ENCODE measurements around the gene U2AF1L4.
"Not testable (repeated sequence)": the region's sequence is repeated elsewhere in the genome, so short reads cannot be mapped to it uniquely, and the experiment has no call there.

The U2AF1L4 gene

GRCh38 chr19:35780058-35780457 is 34.8 kb upstream of the U2AF1L4 start:
- no peak for DNase-seq

- no peak for DNase-seq
Measured at GRCh38 chr19:35779033-35779432, 33.8 kb upstream of the U2AF1L4 start.

GRCh38 chr19:35777961-35778360 is 32.7 kb upstream of the U2AF1L4 start:
- DNase-seq: no peak

GRCh38 chr19:35777086-35777841 is 32.0 kb upstream of the U2AF1L4 start:
- no peak for DNase-seq

GRCh38 chr19:35776102-35776788 is 31.0 kb upstream of the U2AF1L4 start:
- DNase-seq: no peak

GRCh38 chr19:35775298-35776101 is 30.3 kb upstream of the U2AF1L4 start, which contains the start of gene ARHGAP33:
Gene ARHGAP33, plus strand, starts transcription at chr19:35775564. Its CDS starts 95 bp downstream, at chr19:35775659.
- DNase-seq: peak; percentile 99 to 100

GRCh38 chr19:35775046-35775297 is 29.8 kb upstream of the U2AF1L4 start:
- DNase-seq: no peak

- DNase-seq: no peak
Measured at GRCh38 chr19:35774274-35775045, 29.2 kb upstream of the U2AF1L4 start.

GRCh38 chr19:35773020-35773806 is 28.0 kb upstream of the U2AF1L4 start:
- DNase-seq: no peak

- DNase-seq: not testable (repeated sequence)
Measured at GRCh38 chr19:35772362-35772761, 27.1 kb upstream of the U2AF1L4 start.

- no peak for DNase-seq
Measured at GRCh38 chr19:35768082-35768421, 22.8 kb upstream of the U2AF1L4 start.

- DNase-seq: no peak
Measured at GRCh38 chr19:35767288-35768081, 22.3 kb upstream of the U2AF1L4 start.

GRCh38 chr19:35766571-35767104 is 21.4 kb upstream of the U2AF1L4 start:
- DNase-seq: no peak

GRCh38 chr19:35764432-35765315 is 19.5 kb upstream of the U2AF1L4 start:
- no peak for DNase-seq

- DNase-seq: no peak
Measured at GRCh38 chr19:35760711-35761349, 15.6 kb upstream of the U2AF1L4 start.

- no peak for DNase-seq
Measured at GRCh38 chr19:35759697-35760096, 14.5 kb upstream of the U2AF1L4 start.

GRCh38 chr19:35757749-35758608 is 12.8 kb upstream of the U2AF1L4 start, which contains the start of gene PROSER3:
Gene PROSER3, plus strand, starts transcription at chr19:35758176. Its CDS starts 40 bp downstream, at chr19:35758216.
- DNase-seq: peak; percentile 95 to 97

GRCh38 chr19:35757231-35757748 is 12.1 kb upstream of the U2AF1L4 start:
- DNase-seq: no peak
